Heart left ventricle (tissue), 16 donors: Measurements from ENCODE around the gene FXYD1. TPM values are rescaled to one million over a fixed set of nuclear protein-coding genes. Genes with fewer than 3 reads are reported as not detected.

Source experiments
- ATAC-seq, 4 donors: fragments of 200-7000 bp; cut with Tn5 transposase; one replicate each; pipeline ENCODE4 v1.9.1; 2020 to 2022; ENCODE audit warnings: moderate library complexity in 4 of 4, mild to moderate bottlenecking in 3 of 4, moderate number of reproducible peaks in 1 of 4
- DNase-seq, 5 donors: peaks; one replicate each; pipeline ENCODE4 v3.0.0-alpha.2; 2020
- H3K27ac ChIP-seq, 12 donors: fragments of 200-600 bp; sonication (generic) in 4 of 12; one replicate each; pipeline versions ENCODE4 v1.5.0 to v1.8.0; 2016 to 2022; ENCODE audit warnings: mild to moderate bottlenecking in 2 of 12
- H3K27me3 ChIP-seq, 9 donors: fragments of 200-600 bp; sonication (generic) in 2 of 9; one replicate each; pipeline versions ENCODE4 v1.5.1 to v1.8.0; 2016 to 2022; ENCODE audit warnings: mild to moderate bottlenecking in 3 of 9
- H3K36me3 ChIP-seq, 9 donors: fragments of 200-600 bp; sonication (generic) in 2 of 9; one replicate each; pipeline versions ENCODE4 v1.5.0 to v1.8.0; 2018 to 2022; ENCODE audit warnings: mild to moderate bottlenecking in 2 of 9
- H3K4me1 ChIP-seq, 12 donors: fragments of 200-600 bp; sonication (generic) in 4 of 12; one replicate each; pipeline versions ENCODE4 v1.5.0 to v1.8.0; 2016 to 2022; ENCODE audit warnings: mild to moderate bottlenecking in 3 of 12
- H3K4me3 ChIP-seq, 12 donors: fragments of 200-600 bp; sonication (generic) in 4 of 12; one replicate each; pipeline versions ENCODE4 v1.5.0 to v1.8.0; 2017 to 2022; ENCODE audit warnings: mild to moderate bottlenecking in 9 of 12, moderate library complexity in 4 of 12
- H3K9me3 ChIP-seq, 12 donors: fragments of 200-600 bp; sonication (generic) in 4 of 12; one replicate each; pipeline versions ENCODE4 v1.5.0 to v1.8.0; 2016 to 2022; ENCODE audit warnings: mild to moderate bottlenecking in 1 of 12
- CTCF ChIP-seq, 12 donors: fragments of 200-600 bp; sonication (generic) in 4 of 12; IDR thresholded peaks; one replicate each; pipeline versions ENCODE4 v1.5.0 to v1.8.0; 2018 to 2022; ENCODE audit warnings: antibody characterized with exemption in 12 of 12, mild to moderate bottlenecking in 5 of 12
- POLR2A ChIP-seq, 2 donors: fragments of 450-650 bp; IDR thresholded peaks; one replicate each; pipeline ENCODE4 v1.6.1; 2017; ENCODE audit warnings: antibody characterized with exemption in 2 of 2, mild to moderate bottlenecking in 2 of 2, moderate library complexity in 2 of 2
- WGBS, 4 donors: extraction: QIAGEN DNeasy Blood & Tissue Kit in 2 of 4; methylation state at CpG; one replicate each; pipeline versions ENCODE4 v1.1.5 to v1.1.7; 2013 to 2018; 5-methylcytosine and 5-hydroxymethylcytosine counted together
- intact Hi-C, 10 donors: fragments of 100-400 bp; cut with DNase I; formaldehyde crosslinking; loops; one replicate each; pipeline versions ENCODE4 v1.11.1 to v1.14.2; 2022
- polyA plus RNA-seq, 2 donors: library from polyadenylated mRNA; stranded (reverse); fragments of 200-250 nt; gene quantifications; one replicate each; pipeline ENCODE4 v1.2.3, GENCODE V29; 2013
- total RNA-seq, 9 donors: library from RNA; depleted of rRNA in 2 of 9; stranded (reverse); fragments of >200 nt in 2 of 9; fragmentation: NEBNext Ultra II Directional in 3 of 9; extraction: Animal tissue kit (Norgen Biotek cat#: 25700) in 3 of 9; gene quantifications; one replicate each; pipeline versions ENCODE4 v1.1.0 to v1.2.4, GENCODE V29; 2016 to 2023
- donor health status: ischemic (EF 13 %, LVEDD 7.1; RV severe dilation, severe dysfunction).
- donor health status: healthy with polysubstance abuse.
- donor health status: DM: no; HTN: yes; CAD: no.
- donor health status: DM: no; HTN: no; CAD: no.
- donor health status: ischemic (EF 25% LVEDD 6.9; RV normal size, moderate dysfunction).
- donor health status: ischemic (EF 25% LVEDD 5.7; RV mildly dilated, moderate dysfunction).
- donor health status: healthy.
- donor health status: DM: yes; HTN: yes; CAD: no.
- donor health status: ischemic (EF 35%, LVEDD 5.7; RV mildly dilated, moderate dysfunction).
- donor health status: nonischemic (EF 11% LVEDD 7.7; RV severe dilation, severe dysfunction).
- donor health status: DM: yes; HTN: yes; CAD: no.
- donor health status: PGD.
- donor health status: ischemic (EF 29% LVEDD 5.4; RV normal size, mild dysfunction).
- donor health status: nonischemic (EF 23%, LVEDD 6.1; RV moderate dilation, normal function).

The FXYD1 gene
- total and polyA plus RNA-seq, 11 donors = 129 to 631 (median 412) TPM

GRCh38 chr19:35108730-35109129 is 29.9 kb upstream of the FXYD1 start:
- intact Hi-C loops = no loop called here
- no peak overlapping the region for H3K4me3 ChIP-seq
- TF ChIP-seq POLR2A (IDR thresholded peaks at IDR 0.05) (no peak), CTCF (IDR thresholded peaks at IDR 0.05) (no peak)
- ATAC-seq (no peak), DNase-seq (no peak)
- no peak overlapping the region for H3K27ac ChIP-seq
- WGBS, 4 donors = 80 to 84% (median 82%) methylated on average over 11 of the region's 11 CpGs
- H3K4me1 ChIP-seq = no peaks in the 10 kb centered on the region
- peaks cover 0 to 3% (median 0%) of the 10 kb centered on the region in 12 donors for H3K9me3 ChIP-seq
- H3K27me3 ChIP-seq = peaks cover 0 to 2% (median 0%) of the 10 kb centered on the region in 9 donors
- no peaks in the 10 kb centered on the region for H3K36me3 ChIP-seq

GRCh38 chr19:35109395-35110112 is 29.1 kb upstream of the FXYD1 start:
- Histone ChIP-seq H3K4me1 (peaks cover 0 to 5% (median 2%) of the 10 kb centered on the region in 12 donors), H3K36me3 (no peaks in the 10 kb centered on the region), H3K27ac (peak overlapping the region in 1 of 12 donors; percentile 17), H3K27me3 (peaks cover 0 to 2% (median 0%) of the 10 kb centered on the region in 9 donors), H3K4me3 (no peak overlapping the region), H3K9me3 (peaks cover 0 to 3% (median 0%) of the 10 kb centered on the region in 12 donors)
- WGBS, 4 donors = 80 to 86% (median 82%) methylated on average over 20 to 22 of the region's 22 CpGs
- no peak for TF ChIP-seq CTCF (IDR thresholded peaks at IDR 0.05)
- TF ChIP-seq POLR2A (IDR thresholded peaks at IDR 0.05) = no peak
- ATAC-seq (no peak), DNase-seq (no peak)
- intact Hi-C loops = no loop called here

GRCh38 chr19:35110974-35111373 is 27.6 kb upstream of the FXYD1 start:
- no peak for TF ChIP-seq POLR2A (IDR thresholded peaks at IDR 0.05)
- no peak for TF ChIP-seq CTCF (IDR thresholded peaks at IDR 0.05)
- WGBS, 4 donors = 52 to 68% (median 64%) methylated on average over 9 of the region's 9 CpGs
- DNase-seq (no peak), ATAC-seq (no peak)
- Histone ChIP-seq H3K4me3 (no peak overlapping the region), H3K27me3 (peaks cover 0 to 2% (median 0%) of the 10 kb centered on the region in 9 donors), H3K27ac (no peak overlapping the region), H3K4me1 (peaks cover 0 to 13% (median 7%) of the 10 kb centered on the region in 12 donors), H3K36me3 (no peaks in the 10 kb centered on the region), H3K9me3 (peaks cover 0 to 3% (median 0%) of the 10 kb centered on the region in 12 donors)
- intact Hi-C loops = no loop called here

GRCh38 chr19:35112995-35113688 is 25.5 kb upstream of the FXYD1 start:
- no peak for TF ChIP-seq CTCF (IDR thresholded peaks at IDR 0.05)
- no peak for TF ChIP-seq POLR2A (IDR thresholded peaks at IDR 0.05)
- Histone ChIP-seq H3K36me3 (no peaks in the 10 kb centered on the region), H3K4me3 (no peak overlapping the region), H3K9me3 (no peaks in the 10 kb centered on the region), H3K4me1 (peaks cover 0 to 13% (median 7%) of the 10 kb centered on the region in 12 donors), H3K27me3 (peaks cover 0 to 2% (median 0%) of the 10 kb centered on the region in 9 donors), H3K27ac (no peak overlapping the region)
- WGBS, 4 donors = 89 to 95% (median 91%) methylated on average over 11 to 15 of the region's 15 CpGs
- ATAC-seq (no peak), DNase-seq (no peak)
- intact Hi-C loops = no loop called here
